Motor neuron (in vitro differentiated cells): Measurements from ENCODE around the gene RFT1. TPM values are rescaled to one million over a fixed set of nuclear protein-coding genes. Genes with fewer than 3 reads are reported as not detected.
A peak's percentile ranks its signal among the peaks of the same experiment; 100 is the strongest.

ENCODE experiments used
- ATAC-seq, 8 experiments: fragments of 200-7000 bp; cut with Tn5 transposase; replicated peaks in 6 of 8; 2 replicates each; pipeline ENCODE4 v1.8.0; 2021; ENCODE audit warnings: mild to moderate bottlenecking in 8 of 8, moderate library complexity in 8 of 8
- H3K27ac ChIP-seq, 2 donors: fragments of 250-450 bp; sonication (Bioruptor Pico); 2 replicates each; pipeline ENCODE4 v1.9.0; 2021; ENCODE audit warnings: antibody characterized with exemption in 2 of 2, mild to moderate bottlenecking in 2 of 2, moderate library complexity in 1 of 2
- H3K4me1 ChIP-seq, 2 donors: fragments of 250-450 bp; sonication (Bioruptor Pico); replicated peaks in 1 of 2; 2 replicates each; pipeline ENCODE4 v1.6.1; 2021; ENCODE audit warnings: antibody characterized with exemption in 2 of 2, mild to moderate bottlenecking in 2 of 2, moderate library complexity in 1 of 2
- H3K4me3 ChIP-seq, 5 donors: fragments of 250-450 bp; sonication (Bioruptor Pico); 2 replicates each; pipeline ENCODE4 v1.9.0; 2021; ENCODE audit warnings: antibody characterized with exemption in 5 of 5, mild to moderate bottlenecking in 5 of 5, moderate library complexity in 4 of 5
- WGBS, 10 experiments: fragments of 450-650 bp; shearing (Covaris generic); methylation state at CpG; one replicate each; pipeline ENCODE4 v1.0.0; 2022; 5-methylcytosine and 5-hydroxymethylcytosine counted together
- in situ Hi-C, 9 experiments: fragments of 400-800 bp; cut with MboI; loops; one replicate each; pipeline ENCODE4 v1.15.0; 2021; ENCODE audit warnings: low sequenced_read_pairs in 9 of 9, low pct_unique_long_range_greater_than_20kb in 2 of 9; ENCODE audit not compliant: unreplicated experiment in 9 of 9
- total RNA-seq, 8 experiments: library from RNA; unstranded; fragments of 300-600 nt; gene quantifications; 2 replicates each; pipeline versions ENCODE4 v1.2.3 to v1.2.4, GENCODE V29; 2022

The RFT1 gene
- total RNA-seq, 8 experiments from 2014 or later: 6.7 to 26.6 (median 10.0) TPM

DNA sequence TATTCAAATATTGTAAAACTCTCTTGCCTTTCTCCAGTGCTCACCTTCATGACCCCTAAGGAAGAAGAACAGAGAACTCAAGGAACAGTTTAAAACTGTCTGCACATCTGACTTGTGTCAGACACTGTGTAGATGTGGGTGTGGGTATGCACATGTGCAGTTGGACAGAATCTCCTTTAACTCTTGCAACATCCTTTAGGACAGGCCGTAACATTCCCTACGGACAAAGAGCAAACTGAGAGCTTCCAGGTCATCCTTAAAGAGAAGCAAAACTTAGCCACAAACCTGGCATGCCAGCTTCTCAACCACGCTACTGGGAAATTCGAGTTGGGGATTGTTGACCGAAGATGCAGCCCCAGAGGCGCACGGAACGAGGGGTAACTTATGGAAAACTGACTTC lies 80.2 kb downstream of the RFT1 start:
- Histone ChIP-seq H3K4me1 (no peaks in the 10 kb centered on the region), H3K27ac (no peak overlapping the region), H3K4me3 (no peak overlapping the region)
- peak in 2 of 8 experiments; percentile 4 to 25 for ATAC-seq
- 46 to 100% (median 85%) methylated on average over 2 to 7 of the region's 8 CpGs; no CpG with 5 or more reads in 3 of the 10 experiments for WGBS, 10 experiments
- in situ Hi-C loops: loop anchor here in 1 of 9 experiments (25.0 kb wide), 1 partner anchor 163 kb away; the partner anchor contains the start of gene STIMATE

DNA sequence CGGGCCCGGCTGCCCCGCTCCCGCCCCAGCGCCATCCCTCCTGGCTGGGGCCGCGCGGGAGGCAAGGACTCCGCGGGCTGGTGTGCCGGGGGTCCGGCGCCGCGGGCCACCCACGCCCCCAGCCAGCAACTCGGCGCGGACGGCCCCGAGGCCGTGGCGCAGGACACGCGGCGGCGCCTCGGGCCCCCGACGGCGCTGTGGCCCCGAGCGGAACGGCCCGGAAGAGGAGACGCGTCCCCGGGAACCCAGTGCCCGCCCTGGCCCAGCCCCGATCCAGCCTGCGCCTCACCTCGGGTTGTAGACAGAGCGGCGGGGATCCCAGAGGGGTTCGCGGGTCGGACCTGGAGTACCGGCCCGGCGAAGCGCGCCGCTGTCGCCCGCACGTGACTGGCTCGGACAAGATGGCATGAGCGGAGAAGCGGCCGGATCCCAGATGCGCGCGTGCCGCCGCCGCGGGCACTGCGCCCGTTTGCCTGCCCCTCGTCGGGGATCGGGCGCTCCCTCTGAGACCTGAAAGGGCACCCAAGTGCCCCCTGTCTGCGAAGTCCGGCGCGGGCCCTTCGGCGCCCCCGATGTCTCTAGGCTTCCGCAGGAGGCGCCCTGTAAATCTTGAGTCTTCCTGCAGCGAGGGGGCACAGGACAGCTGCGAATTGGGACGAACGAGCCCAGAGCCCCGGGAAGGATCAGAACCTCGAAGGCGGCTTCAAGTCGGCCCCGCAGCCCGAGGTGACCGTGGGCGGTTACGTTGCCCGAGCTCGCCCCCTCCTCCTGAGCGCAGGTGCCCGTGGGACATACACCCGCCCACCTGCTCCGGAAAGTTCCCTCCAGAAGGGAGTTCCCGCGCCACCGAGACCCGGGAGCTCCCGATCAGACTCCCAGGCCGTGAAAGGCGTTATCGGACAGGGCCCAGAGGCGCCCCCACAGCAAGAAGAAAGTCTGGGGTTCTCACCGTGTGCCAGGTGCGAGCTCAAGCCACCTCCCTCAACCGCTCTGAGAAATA lies 83.8 kb downstream of the RFT1 start:
- WGBS, 10 experiments: 0 to 29% (median 8%) methylated on average over 1 to 12 of the region's 113 CpGs; no CpG with 5 or more reads in 3 of the 10 experiments
- no peak overlapping the region for H3K27ac ChIP-seq
- peak overlapping the region; percentile 56 to 94 (median 76) for H3K4me3 ChIP-seq
- in situ Hi-C loops: no loop called here
- ATAC-seq: peak; percentile 35 to 67 (median 48)
- peaks cover 8 to 9% of the 10 kb centered on the region in 2 donors for H3K4me1 ChIP-seq

DNA sequence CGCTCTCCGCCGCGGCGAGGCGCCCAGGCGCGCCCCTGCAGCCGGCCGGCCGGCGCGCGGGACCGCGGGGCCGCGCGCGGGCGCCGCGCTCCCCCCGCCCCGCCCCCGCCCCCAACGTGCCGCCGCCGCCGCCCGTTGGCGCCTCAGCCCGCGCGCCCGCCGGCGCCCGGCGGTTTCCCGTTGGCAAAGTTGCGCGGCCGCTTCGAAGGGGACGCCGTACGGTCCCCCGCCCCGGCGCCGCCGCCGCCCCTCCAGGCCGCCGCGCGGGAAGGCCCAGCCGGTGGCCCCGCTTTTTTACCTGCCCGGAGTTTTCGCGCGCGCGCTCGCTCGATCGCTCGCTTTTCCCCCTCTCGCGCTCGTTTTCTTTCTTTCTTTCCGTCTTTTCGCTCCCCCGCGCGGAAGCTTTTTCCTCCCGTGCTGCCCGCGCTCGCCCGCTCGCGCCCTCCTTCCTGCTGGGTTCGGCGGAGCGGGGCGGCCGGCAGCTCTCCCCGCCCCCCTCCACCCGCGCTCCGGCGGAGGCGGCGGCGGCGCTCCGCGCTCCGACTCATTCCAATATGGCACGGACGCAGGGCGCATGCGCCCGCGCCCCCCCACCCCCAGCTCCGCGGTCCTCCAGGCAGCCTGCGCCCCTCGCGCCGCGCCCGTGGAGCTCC lies 84.6 kb downstream of the RFT1 start, which contains the start of gene SFMBT1:
TSS of gene SFMBT1 (minus strand) at position 556 of the 653 bp plus-strand sequence. CDS start 76,945 bp downstream, outside the sequence.
- Histone ChIP-seq H3K4me1 (peaks cover 8 to 9% of the 10 kb centered on the region in 2 donors), H3K27ac (peak within 1 kb of the TSS; percentile 5 to 56), H3K4me3 (peak within 1 kb of the TSS; percentile 56 to 94 (median 76))
- 0% methylated on average over 1 to 6 of the region's 117 CpGs; no CpG with 5 or more reads in 8 of the 10 experiments for WGBS, 10 experiments
- ATAC-seq: peak; percentile 41 to 82 (median 70)
- in situ Hi-C loops: no loop called here

DNA sequence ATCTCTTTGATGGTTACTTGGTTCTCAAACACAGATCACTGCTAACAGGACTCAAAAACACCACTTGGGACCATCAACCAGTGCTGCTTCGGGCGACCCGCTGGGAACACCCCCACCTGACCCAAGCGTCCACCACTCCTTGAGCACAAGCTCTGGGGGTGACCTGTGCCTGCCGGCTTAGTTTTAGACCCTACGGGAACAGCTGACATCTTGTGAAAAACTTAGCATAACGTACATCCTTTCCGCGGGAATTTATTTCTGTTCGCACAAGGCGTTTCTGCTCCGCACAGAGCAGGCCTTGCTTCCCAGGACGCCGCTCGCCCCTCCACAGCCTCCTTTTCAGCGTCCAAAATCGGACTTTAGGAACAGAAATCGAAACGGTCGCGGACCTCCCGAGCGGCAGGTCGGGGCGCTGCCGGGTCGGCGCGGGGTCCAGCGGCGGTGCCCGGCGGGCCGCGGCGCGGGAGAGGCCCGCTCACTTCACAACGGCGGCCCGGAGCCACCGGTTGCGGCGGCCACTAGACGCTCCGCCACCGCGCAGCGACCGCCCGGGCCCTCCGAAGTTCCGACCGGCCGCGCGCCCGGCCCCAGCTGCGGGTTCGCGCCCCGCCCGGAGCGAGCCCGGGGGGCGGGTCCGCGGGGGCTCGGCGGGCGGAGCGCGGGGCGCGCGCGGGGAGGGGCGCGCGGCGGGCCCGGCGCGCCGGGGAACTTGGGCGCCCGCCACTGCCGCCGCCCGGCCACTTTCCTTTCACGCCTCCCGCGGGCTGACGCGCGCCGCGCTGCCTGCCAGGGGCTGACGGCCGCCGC lies 85.3 kb downstream of the RFT1 start:
- ATAC-seq: peak; percentile 45 to 77 (median 74)
- H3K27ac ChIP-seq: peak overlapping the region in 1 of 2 donors; percentile 5
- in situ Hi-C loops: no loop called here
- WGBS, 10 experiments: 0 to 5% (median 1%) methylated on average over 2 to 18 of the region's 101 CpGs; no CpG with 5 or more reads in 3 of the 10 experiments
- H3K4me1 ChIP-seq: peaks cover 8 to 9% of the 10 kb centered on the region in 2 donors
- H3K4me3 ChIP-seq: peak overlapping the region; percentile 56 to 94 (median 76)

DNA sequence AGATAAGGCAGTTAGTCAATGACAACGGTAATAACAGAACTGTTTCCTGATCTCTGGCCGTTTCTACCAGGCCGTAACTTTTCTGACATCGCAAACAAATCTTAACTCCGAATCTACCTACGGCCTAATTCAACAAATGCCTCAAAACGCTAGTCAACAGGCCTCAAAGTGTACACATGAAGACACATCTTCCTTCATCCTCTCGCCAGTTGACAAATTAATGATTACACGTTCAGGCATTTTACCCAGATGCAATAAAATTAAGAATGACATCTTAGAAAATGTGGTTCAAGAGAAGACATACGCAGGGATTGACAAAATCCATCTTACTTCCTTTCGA lies 85.9 kb downstream of the RFT1 start:
- in situ Hi-C loops: no loop called here
- Histone ChIP-seq H3K4me3 (peak overlapping the region; percentile 56 to 94 (median 76)), H3K27ac (no peak overlapping the region), H3K4me1 (peaks cover 8 to 9% of the 10 kb centered on the region in 2 donors)
- ATAC-seq: no peak
- WGBS, 10 experiments: 29 to 100% (median 51%) methylated on average over 1 to 11 of the region's 11 CpGs; no CpG with 5 or more reads in 1 of the 10 experiments

DNA sequence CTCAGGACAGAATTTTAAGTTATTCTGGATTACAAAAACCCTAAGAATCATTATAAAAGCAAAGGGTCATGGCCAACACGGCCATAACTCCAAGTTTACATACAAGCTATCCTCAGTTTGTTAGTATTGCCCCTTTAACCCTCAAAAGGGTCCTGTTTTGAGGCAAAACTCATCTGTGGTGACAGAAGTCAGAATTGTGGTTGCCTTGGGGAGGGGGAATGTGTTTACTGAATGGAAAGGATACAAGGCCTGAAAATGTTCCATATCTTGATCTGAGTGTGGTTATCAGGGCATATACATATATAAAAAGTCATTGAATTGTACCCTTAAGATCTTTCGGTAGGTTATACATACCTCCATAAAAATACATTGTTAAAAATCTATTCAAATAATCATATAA lies 86.5 kb downstream of the RFT1 start:
- WGBS, 10 experiments: 67 to 100% (median 86%) methylated on average over 1 to 2 of the region's 2 CpGs; no CpG with 5 or more reads in 1 of the 10 experiments
- in situ Hi-C loops: no loop called here
- Histone ChIP-seq H3K4me1 (peaks cover 8 to 9% of the 10 kb centered on the region in 2 donors), H3K27ac (no peak overlapping the region), H3K4me3 (no peak overlapping the region)
- no peak for ATAC-seq

DNA sequence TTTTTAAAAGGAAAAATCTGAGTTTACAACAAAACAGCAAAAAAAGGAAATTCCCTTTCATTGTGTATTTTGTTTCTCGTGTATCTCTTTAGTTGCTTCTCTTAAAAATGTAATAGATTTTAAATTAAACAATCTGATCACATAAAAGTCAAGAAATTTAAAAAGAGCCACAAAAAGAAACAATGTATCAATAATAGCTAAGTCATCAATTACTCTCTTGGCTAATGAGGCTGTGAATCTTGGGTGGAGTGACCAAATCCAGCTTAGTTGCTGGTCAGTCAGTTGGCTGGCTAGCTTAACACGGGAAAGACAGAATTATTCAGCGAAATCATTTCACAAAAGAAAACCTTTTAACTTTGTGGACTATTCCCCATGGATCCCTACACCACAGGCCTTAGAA lies 87.6 kb downstream of the RFT1 start:
- 66 to 100% (median 74%) methylated on average over 1 to 3 of the region's 3 CpGs; no CpG with 5 or more reads in 1 of the 10 experiments for WGBS, 10 experiments
- ATAC-seq: no peak
- Histone ChIP-seq H3K4me3 (no peak overlapping the region), H3K4me1 (peaks cover 8 to 9% of the 10 kb centered on the region in 2 donors), H3K27ac (no peak overlapping the region)
- in situ Hi-C loops: no loop called here

DNA sequence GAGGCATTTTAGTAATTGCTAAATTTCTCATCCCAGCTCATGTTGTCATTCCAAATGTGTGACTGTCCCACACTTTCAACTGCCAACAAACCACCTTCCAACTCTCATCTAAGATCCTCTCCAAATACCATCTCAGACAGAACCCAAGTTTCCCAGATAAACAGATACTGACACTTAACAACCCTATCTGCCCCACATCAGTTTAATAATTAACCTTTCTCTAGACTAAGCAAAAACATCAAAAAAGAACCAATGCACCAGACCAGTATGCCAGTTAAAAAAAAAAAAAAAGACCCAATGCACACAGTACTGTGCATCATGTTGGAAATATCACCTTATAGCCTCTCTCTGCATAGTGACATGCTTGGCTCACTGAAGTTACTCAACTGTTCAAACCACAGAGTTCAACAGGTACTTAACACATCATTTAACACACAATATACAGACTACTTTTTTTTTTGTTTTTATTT lies 89.8 kb downstream of the RFT1 start:
- Histone ChIP-seq H3K4me1 (peaks cover 8 to 9% of the 10 kb centered on the region in 2 donors), H3K4me3 (no peak overlapping the region), H3K27ac (no peak overlapping the region)
- in situ Hi-C loops: no loop called here
- ATAC-seq: no peak

DNA sequence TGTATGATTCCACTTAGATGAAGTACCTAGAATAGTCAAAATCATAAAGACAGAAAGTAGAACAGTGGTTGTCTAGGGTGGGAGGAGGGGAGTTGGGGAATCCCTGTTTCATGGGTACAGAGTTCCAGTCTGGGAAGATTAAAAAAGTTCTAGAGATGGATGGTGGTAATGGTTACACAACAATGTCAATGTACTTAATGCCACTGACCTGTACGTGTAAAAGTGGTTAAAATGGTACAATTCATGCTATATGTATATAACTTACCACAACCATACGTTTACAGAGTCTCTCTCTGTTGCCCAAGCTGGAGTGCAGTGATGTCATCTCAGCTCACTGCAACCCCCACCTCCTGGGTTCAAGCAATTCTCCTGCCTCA lies 90.9 kb downstream of the RFT1 start:
- Histone ChIP-seq H3K4me1 (peaks cover 6 to 8% of the 10 kb centered on the region in 2 donors), H3K4me3 (no peak overlapping the region), H3K27ac (no peak overlapping the region)
- ATAC-seq: no peak
- in situ Hi-C loops: no loop called here
- 38 to 100% (median 93%) methylated on average over 1 to 2 of the region's 2 CpGs; no CpG with 5 or more reads in 4 of the 10 experiments for WGBS, 10 experiments

DNA sequence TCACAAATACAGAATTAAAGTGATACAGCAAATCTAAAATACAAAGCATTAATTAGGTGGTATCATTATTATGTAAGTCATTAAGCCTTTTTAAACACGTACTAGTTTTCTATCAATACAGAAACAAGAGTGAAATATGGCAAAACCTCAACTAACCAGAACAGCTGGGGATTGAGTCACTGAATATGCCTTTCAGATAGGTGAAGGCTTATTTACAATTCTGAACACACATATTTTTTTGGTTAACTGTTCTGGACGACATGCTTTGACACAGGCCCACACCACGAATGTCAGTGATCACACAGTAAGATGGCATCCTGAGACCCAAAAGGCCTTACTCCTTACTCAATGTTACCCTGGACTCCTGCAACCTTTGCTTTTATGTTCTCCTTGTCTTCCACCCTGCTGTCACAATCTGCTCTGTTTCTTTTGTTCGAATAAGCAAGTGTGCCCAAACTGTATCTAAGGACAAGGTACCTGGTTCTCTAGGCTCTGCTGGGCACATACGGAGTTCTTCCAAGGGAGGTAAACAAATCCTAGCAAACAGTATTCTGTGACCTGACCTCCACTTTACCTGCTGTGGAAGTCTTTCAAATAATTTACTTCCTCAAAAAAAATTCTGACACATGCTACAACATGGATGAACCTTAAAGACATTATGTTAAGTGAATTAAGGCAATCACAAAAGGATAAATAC lies 91.4 kb downstream of the RFT1 start:
- H3K27ac ChIP-seq: no peak overlapping the region
- ATAC-seq: peak in 2 of 8 experiments; percentile 72 to 75
- no peak overlapping the region for H3K4me3 ChIP-seq
- WGBS, 10 experiments: 4 to 100% (median 63%) methylated on average over 1 to 5 of the region's 5 CpGs; no CpG with 5 or more reads in 1 of the 10 experiments
- peaks cover 2 to 4% of the 10 kb centered on the region in 2 donors for H3K4me1 ChIP-seq
- in situ Hi-C loops: no loop called here
